ENCODE measurements around the gene LRFN4.

DNA sequence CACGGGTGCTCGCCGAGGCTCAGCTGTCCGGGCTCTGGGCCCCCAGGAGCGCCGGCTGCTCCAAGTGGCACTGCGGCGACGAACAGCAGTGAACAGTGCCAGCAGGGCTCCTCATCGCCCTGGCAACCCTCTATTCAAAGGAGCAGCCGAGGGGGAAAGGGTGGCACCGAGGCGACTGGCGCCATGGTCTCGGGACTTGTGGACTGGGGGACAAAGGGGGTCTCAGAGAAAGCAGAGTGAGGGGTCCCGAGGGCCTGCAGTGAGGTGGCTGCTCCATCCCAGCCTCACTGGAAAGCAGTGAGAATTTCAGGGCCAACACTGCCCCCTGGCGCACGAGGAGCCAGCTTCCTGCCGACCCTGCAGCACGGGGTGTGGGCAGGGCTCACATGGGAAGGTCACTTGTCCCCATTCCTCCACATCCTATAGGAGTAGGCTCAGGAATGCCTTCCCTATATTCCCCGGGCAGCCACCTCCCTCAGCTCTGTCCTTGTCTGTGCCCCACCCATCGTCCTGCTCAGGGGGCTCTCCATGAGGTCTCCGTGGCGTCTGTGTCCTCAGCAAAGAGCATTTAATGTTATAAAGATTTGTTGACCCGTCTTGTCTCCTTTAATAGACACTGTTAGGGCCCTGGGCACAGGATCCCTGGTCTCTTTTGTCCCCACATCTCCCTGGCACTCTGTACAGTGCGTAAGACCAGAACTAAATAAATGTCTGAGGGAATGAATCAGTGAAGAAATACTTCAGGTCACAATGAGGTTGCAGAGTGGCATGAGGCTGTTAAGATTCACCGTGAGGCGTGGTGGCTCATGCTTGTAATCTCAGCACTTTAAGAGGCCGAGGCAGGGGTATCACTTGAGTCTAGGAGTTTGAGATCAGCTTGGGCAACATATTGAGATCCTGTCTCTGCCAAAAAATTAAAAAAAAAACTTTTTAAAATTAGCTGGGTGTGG, 26.4 kb downstream of the LRFN4 start:
- TF ChIP-seq, protein P1, sequence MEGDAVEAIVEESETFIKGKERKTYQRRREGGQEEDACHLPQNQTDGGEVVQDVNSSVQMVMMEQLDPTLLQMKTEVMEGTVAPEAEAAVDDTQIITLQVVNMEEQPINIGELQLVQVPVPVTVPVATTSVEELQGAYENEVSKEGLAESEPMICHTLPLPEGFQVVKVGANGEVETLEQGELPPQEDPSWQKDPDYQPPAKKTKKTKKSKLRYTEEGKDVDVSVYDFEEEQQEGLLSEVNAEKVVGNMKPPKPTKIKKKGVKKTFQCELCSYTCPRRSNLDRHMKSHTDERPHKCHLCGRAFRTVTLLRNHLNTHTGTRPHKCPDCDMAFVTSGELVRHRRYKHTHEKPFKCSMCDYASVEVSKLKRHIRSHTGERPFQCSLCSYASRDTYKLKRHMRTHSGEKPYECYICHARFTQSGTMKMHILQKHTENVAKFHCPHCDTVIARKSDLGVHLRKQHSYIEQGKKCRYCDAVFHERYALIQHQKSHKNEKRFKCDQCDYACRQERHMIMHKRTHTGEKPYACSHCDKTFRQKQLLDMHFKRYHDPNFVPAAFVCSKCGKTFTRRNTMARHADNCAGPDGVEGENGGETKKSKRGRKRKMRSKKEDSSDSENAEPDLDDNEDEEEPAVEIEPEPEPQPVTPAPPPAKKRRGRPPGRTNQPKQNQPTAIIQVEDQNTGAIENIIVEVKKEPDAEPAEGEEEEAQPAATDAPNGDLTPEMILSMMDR (conservative IDR thresholded peaks at IDR 0.05 in 1 of 2, IDR thresholded peaks at IDR 0.05 in 1 of 2; ENCODE audit: extremely low read depth in 1 of 2, insufficient read depth in 1 of 2, low read depth in 1 of 2, low read length in 2 of 2): peak; percentile 62 to 76
- TF ChIP-seq EZH2 (IDR thresholded peaks at IDR 0.05; ENCODE audit: borderline replicate concordance, low read length): no peak

All from mammary epithelial cell (primary cell).